ENCODE data around the gene CEACAM3. TPM values are rescaled to one million over a fixed set of nuclear protein-coding genes. Genes with fewer than 3 reads are reported as not detected.

CEACAM3 gene
- total and polyA plus RNA-seq, 2 of the 8 experiments (the other 6 are each of a cell fraction or from before 2014, with no cell fraction given): not detected

DNA sequence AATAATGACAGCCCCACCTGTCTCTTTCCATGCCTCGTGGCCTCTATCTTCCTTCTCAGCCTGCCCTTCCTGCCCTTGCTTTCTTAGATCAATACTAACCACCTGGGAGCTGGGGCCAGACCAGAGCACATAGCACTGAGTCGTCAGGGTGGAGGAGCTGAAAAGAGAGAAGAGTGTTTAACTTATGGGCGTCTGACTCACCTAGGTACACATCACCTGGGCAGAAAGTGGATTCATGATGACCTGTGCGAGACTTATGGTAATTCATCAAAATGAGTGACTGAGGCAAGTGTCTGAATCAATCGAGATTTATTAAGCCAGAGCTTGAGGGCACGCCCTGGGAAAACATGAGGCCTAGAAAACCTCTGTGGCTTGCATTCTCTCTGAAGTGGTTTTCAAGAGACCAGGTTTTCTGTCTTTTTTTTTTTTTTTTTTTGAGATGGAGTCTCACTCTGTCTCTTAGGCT, 21.8 kb upstream of the CEACAM3 start:
- no peak for FAIRE-seq
- H2BK120ac ChIP-seq (replicated peaks; ENCODE audit: low read depth, low read length): no peak overlapping the region
- CTCF ChIA-PET (ENCODE audit: partially characterized antibody): interaction anchor here (1.0 to 2.0 kb wide), 3 partner anchors 10 to 177 kb away, joined by 4 to 9 read pairs (median 5); no protein-coding TSS in a partner anchor

More for the DNA sequence above, 21.8 kb upstream of the CEACAM3 start:
- no peak overlapping the region for H2AFZ ChIP-seq (ENCODE audit: low read length)
- H3K27me3 ChIP-seq (replicated peaks in 1 of 4; ENCODE audit: control insufficient read depth in 3 of 4, extremely low read depth in 1 of 4, insufficient read depth in 3 of 4, low read length in 3 of 4): peaks cover 0 to 1% (median 0%) of the 10 kb centered on the region in 4 experiments; a peak in 1 of 7 replicates
- H3K18ac ChIP-seq (ENCODE audit: extremely low read depth, low read length): no peak overlapping the region
- WGBS, 2 experiments (ENCODE audit: extremely low coverage in 1 of 2, insufficient coverage in 1 of 2, insufficient read length in 1 of 2, insufficient replicate concordance in 2 of 2, low coverage in 1 of 2, low lambda C conversion rate in 2 of 2, missing lambda C conversion rate in 1 of 2): 74% methylated on average over 6 of the region's 6 CpGs; no CpG with 5 or more reads in 1 of the 2 experiments
- H3K79me2 ChIP-seq (ENCODE audit: control insufficient read depth in 1 of 2, insufficient read depth in 2 of 2, low read length in 2 of 2): no peaks in the 10 kb centered on the region
- H3K14ac ChIP-seq (ENCODE audit: insufficient read length): no peak overlapping the region
- no peaks in the 10 kb centered on the region for H3K79me1 ChIP-seq (ENCODE audit: low read depth, low read length)
- no peak overlapping the region for H2BK5ac ChIP-seq (ENCODE audit: low read depth, low read length)
- H4K8ac ChIP-seq (ENCODE audit: extremely low read depth, insufficient read depth, low read length): no peak overlapping the region
- no peak overlapping the region for H3K4me2 ChIP-seq (ENCODE audit: insufficient read depth in 1 of 2, low read depth in 2 of 2, low read length in 2 of 2)
- no peak overlapping the region for H3K23ac ChIP-seq (ENCODE audit: insufficient read length)
- no peak overlapping the region for H2AK5ac ChIP-seq (ENCODE audit: low read depth, low read length)
- H3K36me3 ChIP-seq (ENCODE audit: control insufficient read depth in 2 of 4, insufficient read depth in 4 of 4, low read length in 3 of 4): no peaks in the 10 kb centered on the region
- no peak overlapping the region for H2BK15ac ChIP-seq (ENCODE audit: low read length)
- TF ChIP-seq HDAC6 (IDR thresholded peaks at IDR 0.05; ENCODE audit: low read depth, low read length) (no peak), PHF8 (conservative IDR thresholded peaks at IDR 0.05; ENCODE audit: low read depth, low read length) (no peak), EZH2 (IDR thresholded peaks at IDR 0.05; ENCODE audit: low read depth, low read length, severe bottlenecking) (no peak), CBX5 (IDR thresholded peaks at IDR 0.05; ENCODE audit: low read depth, low read length) (no peak), EGR1 (IDR thresholded peaks at IDR 0.05; ENCODE audit: borderline replicate concordance, low read depth, low read length) (no peak), TEAD4 (IDR thresholded peaks at IDR 0.05; ENCODE audit: low read depth, low read length) (no peak), RNF2 (IDR thresholded peaks at IDR 0.05; ENCODE audit: borderline replicate concordance, low read depth, low read length, missing control alignments, poor library complexity, severe bottlenecking) (no peak), KDM4A (IDR thresholded peaks at IDR 0.05; ENCODE audit: low read depth, low read length, severe bottlenecking) (no peak), MAFK (IDR thresholded peaks at IDR 0.05; ENCODE audit: low read depth, low read length) (no peak), JUND (IDR thresholded peaks at IDR 0.05; ENCODE audit: low read length) (no peak), NRF1 (IDR thresholded peaks at IDR 0.05; ENCODE audit: low read depth, low read length) (no peak)
- TF ChIP-seq, protein P1, sequence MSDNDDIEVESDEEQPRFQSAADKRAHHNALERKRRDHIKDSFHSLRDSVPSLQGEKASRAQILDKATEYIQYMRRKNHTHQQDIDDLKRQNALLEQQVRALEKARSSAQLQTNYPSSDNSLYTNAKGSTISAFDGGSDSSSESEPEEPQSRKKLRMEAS (IDR thresholded peaks at IDR 0.05): no peak
- H3K4me1 ChIP-seq (replicated peaks in 1 of 4; ENCODE audit: control insufficient read depth in 3 of 4, insufficient read depth in 4 of 4, low read length in 3 of 4): no peaks in the 10 kb centered on the region; a peak in 1 of 7 replicates
- H3K4ac ChIP-seq (replicated peaks; ENCODE audit: insufficient read length, low read depth, low read length): no peak overlapping the region
- H2BK20ac ChIP-seq (ENCODE audit: low read length): no peak overlapping the region
- H3K9ac ChIP-seq (replicated peaks in 1 of 4; ENCODE audit: extremely low read depth in 1 of 4, low read depth in 3 of 4, low read length in 3 of 4): no peak overlapping the region
- no peak for DNase-seq (ENCODE audit: low read depth in 1 of 2, low spot score in 2 of 2)
- no peak overlapping the region for H2BK12ac ChIP-seq (ENCODE audit: low read depth, low read length)
- no peak overlapping the region for H3K27ac ChIP-seq (ENCODE audit: low read depth, low read length)
- H4K91ac ChIP-seq (replicated peaks; ENCODE audit: insufficient read length, low read length): no peak overlapping the region
- H3K4me3 ChIP-seq (ENCODE audit: extremely low read depth in 1 of 4, insufficient read depth in 2 of 4, low read depth in 3 of 4, low read length in 4 of 4): no peak overlapping the region
- H4K20me1 ChIP-seq (replicated peaks in 1 of 2; ENCODE audit: control insufficient read depth in 1 of 2, insufficient read depth in 2 of 2, low read length in 2 of 2): no peaks in the 10 kb centered on the region
- POLR2A ChIA-PET (ENCODE audit: partially characterized antibody): no interaction called here
- H3K56ac ChIP-seq (replicated peaks; ENCODE audit: insufficient read length, low read depth, low read length): no peak overlapping the region
- no peak overlapping the region for H4K5ac ChIP-seq (ENCODE audit: insufficient read length, low read depth, low read length)
- 0 out of 2 replicates have a peak, but pooled peaks cover 2% of the 10 kb centered on the region for H3K23me2 ChIP-seq (ENCODE audit: low read depth, low read length)
- peaks cover 61 to 64% of the 10 kb centered on the region in 2 experiments for H3K9me3 ChIP-seq (ENCODE audit: insufficient read depth in 2 of 2, low read depth in 1 of 2, low read length in 1 of 2)

All from H1 (cell line).